ENCODE measurements around the gene TSPAN2. TPM values are rescaled to one million over a fixed set of nuclear protein-coding genes. Genes with fewer than 3 reads are reported as not detected.

TSPAN2 gene
- total and polyA plus RNA-seq, 9 of the 15 experiments (the other 6 are each of a cell fraction or from before 2014, with no cell fraction given), result not detected

DNA sequence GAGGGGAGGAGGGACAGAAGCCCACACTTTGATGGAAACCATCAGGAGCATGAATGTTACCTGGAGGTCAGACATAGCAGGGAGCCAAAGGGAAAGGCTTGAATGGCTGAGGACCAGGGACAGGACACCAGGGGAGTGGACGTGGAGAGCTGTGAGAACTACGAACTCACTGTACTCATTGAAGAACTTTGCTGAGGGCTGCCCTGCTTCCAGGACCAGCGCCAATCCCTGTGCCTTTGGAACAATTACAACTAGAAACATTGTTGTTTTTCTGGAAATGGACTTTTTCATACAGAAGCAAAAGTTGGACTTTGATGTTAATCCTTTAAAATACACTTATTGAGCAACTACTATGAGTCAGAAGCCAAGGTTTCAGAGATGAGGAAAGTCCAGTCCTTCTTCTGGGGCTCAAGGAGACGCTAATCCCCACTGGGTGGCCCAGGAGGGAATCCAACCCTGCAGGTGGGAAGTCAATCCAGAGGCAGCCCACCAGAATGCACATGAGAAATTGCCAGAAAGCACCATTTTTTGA, 12.9 kb downstream of the TSPAN2 start:
- Histone ChIP-seq H3K27ac (ENCODE audit: extremely low read depth, low read depth, low read length) (no peak overlapping the region), H3K4me3 (no peak overlapping the region), H3K9me1 (ENCODE audit: control insufficient read depth, insufficient read depth, low read length) (no peaks in the 10 kb centered on the region), H3K79me2 (ENCODE audit: control insufficient read depth, insufficient read depth, low read length) (no peaks in the 10 kb centered on the region), H3K4me1 (replicated peaks in 1 of 2; ENCODE audit: control insufficient read depth in 2 of 2, insufficient read depth in 2 of 2, low read length in 2 of 2) (no peaks in the 10 kb centered on the region), H4K20me1 (replicated peaks; ENCODE audit: control insufficient read depth, insufficient read depth, low read length) (no peaks in the 10 kb centered on the region), H3K9me3 (replicated peaks; ENCODE audit: control insufficient read depth, insufficient read depth, low read depth, low read length) (no peaks in the 10 kb centered on the region), H3K36me3 (ENCODE audit: control insufficient read depth, insufficient read depth, low read length) (no peaks in the 10 kb centered on the region), H3K27me3 (ENCODE audit: control insufficient read depth in 2 of 2, insufficient read depth in 2 of 2, low read length in 2 of 2) (peaks cover 3 to 15% of the 10 kb centered on the region in 2 experiments; a peak in 4 of 5 replicates), H2AFZ (ENCODE audit: low read depth, low read length) (no peak overlapping the region), H3K9ac (ENCODE audit: insufficient read depth in 1 of 2, low read depth in 2 of 2, low read length in 2 of 2) (no peak overlapping the region), H3K4me2 (ENCODE audit: insufficient read depth, low read length) (no peak overlapping the region)
- DNase-seq (ENCODE audit: extremely low read depth in 1 of 4, low spot score in 3 of 4), result no peak
- ChIA-PET CTCF (ENCODE audit: low intra/inter-chr PET ratio) (no interaction called here), POLR2A (interaction anchor here (0.6 to 1.3 kb wide), 2 partner anchors 11 to 1799 kb away, joined by 3 read pairs; no protein-coding TSS in a partner anchor)
- no peak for ATAC-seq
- no peak for FAIRE-seq
- no TSS peak for BruUV-seq (replicated peaks)
- in situ Hi-C loops (cut with MboI) (no loop called here), intact Hi-C loops (cut with micrococcal nuclease) (no loop called here)
- 0% methylated on average over 4 of the region's 4 CpGs for WGBS (ENCODE audit: insufficient coverage, low coverage, missing lambda C conversion rate)
- TF ChIP-seq CBFA2T3 (IDR thresholded peaks at IDR 0.05), result no peak
- no peak for TF ChIP-seq NR2C1 (IDR thresholded peaks at IDR 0.05)
- TF ChIP-seq NR2C1 (tag; IDR thresholded peaks at IDR 0.05), result no peak
- TF ChIP-seq ZNF707 (CRISPR knock-in tag; conservative IDR thresholded peaks at IDR 0.05), result no peak
- no peak for TF ChIP-seq HNRNPLL (IDR thresholded peaks at IDR 0.05; ENCODE audit: low read depth, low read length, poor library complexity, severe bottlenecking)
- TF ChIP-seq, protein P1, sequence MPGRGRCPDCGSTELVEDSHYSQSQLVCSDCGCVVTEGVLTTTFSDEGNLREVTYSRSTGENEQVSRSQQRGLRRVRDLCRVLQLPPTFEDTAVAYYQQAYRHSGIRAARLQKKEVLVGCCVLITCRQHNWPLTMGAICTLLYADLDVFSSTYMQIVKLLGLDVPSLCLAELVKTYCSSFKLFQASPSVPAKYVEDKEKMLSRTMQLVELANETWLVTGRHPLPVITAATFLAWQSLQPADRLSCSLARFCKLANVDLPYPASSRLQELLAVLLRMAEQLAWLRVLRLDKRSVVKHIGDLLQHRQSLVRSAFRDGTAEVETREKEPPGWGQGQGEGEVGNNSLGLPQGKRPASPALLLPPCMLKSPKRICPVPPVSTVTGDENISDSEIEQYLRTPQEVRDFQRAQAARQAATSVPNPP (IDR thresholded peaks at IDR 0.05; ENCODE audit: borderline replicate concordance, insufficient read depth, insufficient read length), result no peak
- TF ChIP-seq, protein P2, sequence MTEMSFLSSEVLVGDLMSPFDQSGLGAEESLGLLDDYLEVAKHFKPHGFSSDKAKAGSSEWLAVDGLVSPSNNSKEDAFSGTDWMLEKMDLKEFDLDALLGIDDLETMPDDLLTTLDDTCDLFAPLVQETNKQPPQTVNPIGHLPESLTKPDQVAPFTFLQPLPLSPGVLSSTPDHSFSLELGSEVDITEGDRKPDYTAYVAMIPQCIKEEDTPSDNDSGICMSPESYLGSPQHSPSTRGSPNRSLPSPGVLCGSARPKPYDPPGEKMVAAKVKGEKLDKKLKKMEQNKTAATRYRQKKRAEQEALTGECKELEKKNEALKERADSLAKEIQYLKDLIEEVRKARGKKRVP (CRISPR knock-in tag; IDR thresholded peaks at IDR 0.05), result no peak
- TF ChIP-seq, protein P3, sequence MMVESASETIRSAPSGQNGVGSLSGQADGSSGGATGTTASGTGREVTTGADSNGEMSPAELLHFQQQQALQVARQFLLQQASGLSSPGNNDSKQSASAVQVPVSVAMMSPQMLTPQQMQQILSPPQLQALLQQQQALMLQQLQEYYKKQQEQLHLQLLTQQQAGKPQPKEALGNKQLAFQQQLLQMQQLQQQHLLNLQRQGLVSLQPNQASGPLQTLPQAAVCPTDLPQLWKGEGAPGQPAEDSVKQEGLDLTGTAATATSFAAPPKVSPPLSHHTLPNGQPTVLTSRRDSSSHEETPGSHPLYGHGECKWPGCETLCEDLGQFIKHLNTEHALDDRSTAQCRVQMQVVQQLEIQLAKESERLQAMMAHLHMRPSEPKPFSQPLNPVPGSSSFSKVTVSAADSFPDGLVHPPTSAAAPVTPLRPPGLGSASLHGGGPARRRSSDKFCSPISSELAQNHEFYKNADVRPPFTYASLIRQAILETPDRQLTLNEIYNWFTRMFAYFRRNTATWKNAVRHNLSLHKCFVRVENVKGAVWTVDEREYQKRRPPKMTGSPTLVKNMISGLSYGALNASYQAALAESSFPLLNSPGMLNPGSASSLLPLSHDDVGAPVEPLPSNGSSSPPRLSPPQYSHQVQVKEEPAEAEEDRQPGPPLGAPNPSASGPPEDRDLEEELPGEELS (CRISPR knock-in tag; IDR thresholded peaks at IDR 0.05; ENCODE audit: borderline replicate concordance), result no peak
- no peak for TF ChIP-seq CBX3 (IDR thresholded peaks at IDR 0.05; ENCODE audit: borderline replicate concordance in 1 of 2, low read length in 2 of 2)
- TF ChIP-seq SETDB1 (IDR thresholded peaks at IDR 0.05; ENCODE audit: low read length), result no peak
- TF ChIP-seq CEBPB (tag; IDR thresholded peaks at IDR 0.05), result no peak
- TF ChIP-seq, protein P4, sequence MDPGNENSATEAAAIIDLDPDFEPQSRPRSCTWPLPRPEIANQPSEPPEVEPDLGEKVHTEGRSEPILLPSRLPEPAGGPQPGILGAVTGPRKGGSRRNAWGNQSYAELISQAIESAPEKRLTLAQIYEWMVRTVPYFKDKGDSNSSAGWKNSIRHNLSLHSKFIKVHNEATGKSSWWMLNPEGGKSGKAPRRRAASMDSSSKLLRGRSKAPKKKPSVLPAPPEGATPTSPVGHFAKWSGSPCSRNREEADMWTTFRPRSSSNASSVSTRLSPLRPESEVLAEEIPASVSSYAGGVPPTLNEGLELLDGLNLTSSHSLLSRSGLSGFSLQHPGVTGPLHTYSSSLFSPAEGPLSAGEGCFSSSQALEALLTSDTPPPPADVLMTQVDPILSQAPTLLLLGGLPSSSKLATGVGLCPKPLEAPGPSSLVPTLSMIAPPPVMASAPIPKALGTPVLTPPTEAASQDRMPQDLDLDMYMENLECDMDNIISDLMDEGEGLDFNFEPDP (CRISPR knock-in tag; IDR thresholded peaks at IDR 0.05), result no peak

Data from K562 (cell line).